HG03432 (cell line): ENCODE measurements around the gene PRXL2B.
A peak's percentile ranks its signal among the peaks of the same experiment; 100 is the strongest.
"Not testable (repeated sequence)": the region's sequence is repeated elsewhere in the genome, so short reads cannot be mapped to it uniquely, and the experiment has no call there.

Experiments
- ATAC-seq: cut with Tn5 transposase; IDR thresholded peaks from one replicate; pipeline ENCODE4 v1.9.1; 2021; ENCODE audit warnings: mild to moderate bottlenecking, moderate library complexity; ENCODE audit not compliant: unreplicated experiment

The PRXL2B gene

DNA sequence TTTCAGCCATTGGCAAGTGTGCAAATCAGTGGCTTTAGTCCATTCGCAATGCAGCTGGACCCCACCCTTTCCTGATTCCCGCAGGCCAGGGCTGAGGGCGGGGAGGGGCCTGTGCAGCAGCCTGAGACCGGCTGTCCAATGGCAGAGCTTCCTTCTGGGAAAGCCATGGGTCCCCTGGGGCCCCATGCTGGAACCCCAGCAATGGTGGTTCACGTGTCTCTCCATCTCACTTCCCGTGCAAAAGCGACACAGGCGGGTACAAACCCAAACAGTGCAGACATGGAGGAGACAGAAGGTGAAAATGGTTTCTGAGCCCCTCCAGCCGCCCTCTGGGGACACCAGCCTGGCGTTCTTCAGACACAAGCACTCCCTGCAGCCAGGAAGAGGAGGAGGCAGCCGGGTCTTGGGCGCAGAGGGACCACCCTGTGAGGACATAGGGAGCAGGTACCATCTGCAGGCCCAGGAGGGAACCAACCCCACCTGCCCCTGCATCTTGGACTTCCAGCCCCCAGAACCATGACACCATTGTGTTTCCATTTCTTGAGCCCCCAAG, 36.2 kb upstream of the PRXL2B start:
- ATAC-seq, result not testable (repeated sequence)

DNA sequence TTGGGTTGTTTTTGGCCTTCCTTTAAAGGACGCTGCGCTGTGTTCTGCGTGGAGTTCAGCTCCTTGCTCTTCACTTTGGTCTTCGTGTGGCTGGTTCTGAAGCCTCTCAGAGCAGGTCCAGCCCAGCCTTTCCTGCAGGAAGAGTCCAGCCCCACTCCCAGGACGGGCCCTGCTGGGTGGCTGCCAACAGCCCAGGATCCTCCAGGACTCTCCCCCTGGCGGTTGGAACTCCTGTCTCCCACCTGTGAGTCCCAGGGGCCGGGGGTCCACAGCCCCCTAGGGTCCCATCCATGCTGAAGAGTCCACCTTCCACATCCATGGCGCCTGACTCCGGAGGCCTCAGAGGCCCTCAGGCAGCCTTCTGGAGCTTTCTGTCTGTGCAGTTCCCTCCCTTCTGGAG, 35.0 kb upstream of the PRXL2B start:
- not testable (repeated sequence) for ATAC-seq

DNA sequence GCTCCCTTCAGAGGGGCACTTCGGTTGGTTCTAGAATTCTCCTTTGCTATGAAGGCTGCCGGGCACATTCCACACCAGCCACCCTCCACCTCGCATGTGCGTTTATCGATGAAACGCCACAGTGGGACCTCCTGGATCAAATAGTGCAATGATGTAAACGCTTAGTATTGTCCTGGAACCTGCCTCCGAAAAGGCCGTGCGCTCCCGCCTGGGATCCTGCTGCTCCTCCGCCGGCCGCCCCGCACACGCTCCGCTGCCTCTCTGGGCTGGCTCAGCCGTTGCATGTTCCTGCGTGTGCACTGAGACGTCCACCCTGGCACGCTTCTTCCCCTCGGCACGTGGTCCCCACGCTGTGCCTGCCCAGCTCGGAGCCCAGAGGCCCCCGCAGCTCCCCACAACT, 34.4 kb upstream of the PRXL2B start:
- no peak for ATAC-seq

DNA sequence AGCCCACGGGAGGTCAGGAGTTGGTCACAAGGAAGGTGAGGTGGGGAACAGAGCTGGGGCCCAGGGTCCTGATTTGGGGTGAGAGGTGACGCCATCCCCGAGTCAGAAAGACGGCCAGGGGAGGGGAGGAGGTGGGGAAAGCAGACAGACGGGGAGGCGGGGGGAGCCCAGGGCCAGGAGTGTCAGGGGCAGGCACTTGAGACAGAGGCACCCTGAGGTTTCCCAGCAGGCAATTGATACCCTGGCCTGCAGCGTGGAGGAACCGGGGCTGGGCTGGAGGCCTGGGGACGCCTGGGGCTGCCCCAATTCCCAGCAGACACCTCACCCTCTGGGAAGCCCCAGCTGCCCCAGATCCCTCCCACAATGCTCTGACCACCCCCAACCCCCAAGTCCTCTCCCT, 33.5 kb upstream of the PRXL2B start:
- not testable (repeated sequence) for ATAC-seq

DNA sequence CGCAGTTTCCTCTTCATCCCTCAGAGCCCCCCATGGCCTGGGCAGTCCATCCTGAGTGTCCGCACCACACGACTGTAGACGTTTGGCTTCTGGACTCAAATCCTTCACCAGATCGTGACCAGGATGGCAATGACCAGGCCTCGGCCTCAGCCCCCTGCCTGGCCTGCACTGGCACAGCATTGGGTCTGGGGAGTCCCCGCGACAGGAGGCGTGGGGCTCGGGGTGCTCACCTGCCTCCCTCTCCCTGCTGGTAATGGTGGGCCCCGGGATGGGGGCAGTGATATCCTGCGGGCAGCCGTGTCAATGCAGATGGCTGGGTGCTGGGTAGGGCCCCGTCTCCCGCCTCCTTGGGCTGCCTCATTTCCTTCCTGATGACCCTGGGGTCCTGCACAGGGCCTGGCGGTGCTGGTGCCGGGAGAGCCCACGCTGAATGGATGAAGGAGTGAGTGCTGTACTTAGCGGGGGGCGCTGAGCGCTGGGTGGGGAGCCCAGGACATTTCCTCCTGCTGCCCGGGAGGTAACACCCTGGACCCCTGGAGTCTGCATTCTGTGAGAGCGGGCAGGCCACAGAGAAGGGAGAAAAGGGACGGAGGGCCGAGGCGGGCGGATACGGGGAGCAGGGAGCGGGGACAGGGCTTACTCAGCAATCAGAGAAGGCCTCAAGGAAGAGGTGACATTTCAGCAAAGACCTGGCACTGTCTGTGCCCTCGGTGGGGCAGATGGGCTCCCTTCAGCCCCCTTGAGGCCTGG, 32.5 kb upstream of the PRXL2B start:
- no peak for ATAC-seq

DNA sequence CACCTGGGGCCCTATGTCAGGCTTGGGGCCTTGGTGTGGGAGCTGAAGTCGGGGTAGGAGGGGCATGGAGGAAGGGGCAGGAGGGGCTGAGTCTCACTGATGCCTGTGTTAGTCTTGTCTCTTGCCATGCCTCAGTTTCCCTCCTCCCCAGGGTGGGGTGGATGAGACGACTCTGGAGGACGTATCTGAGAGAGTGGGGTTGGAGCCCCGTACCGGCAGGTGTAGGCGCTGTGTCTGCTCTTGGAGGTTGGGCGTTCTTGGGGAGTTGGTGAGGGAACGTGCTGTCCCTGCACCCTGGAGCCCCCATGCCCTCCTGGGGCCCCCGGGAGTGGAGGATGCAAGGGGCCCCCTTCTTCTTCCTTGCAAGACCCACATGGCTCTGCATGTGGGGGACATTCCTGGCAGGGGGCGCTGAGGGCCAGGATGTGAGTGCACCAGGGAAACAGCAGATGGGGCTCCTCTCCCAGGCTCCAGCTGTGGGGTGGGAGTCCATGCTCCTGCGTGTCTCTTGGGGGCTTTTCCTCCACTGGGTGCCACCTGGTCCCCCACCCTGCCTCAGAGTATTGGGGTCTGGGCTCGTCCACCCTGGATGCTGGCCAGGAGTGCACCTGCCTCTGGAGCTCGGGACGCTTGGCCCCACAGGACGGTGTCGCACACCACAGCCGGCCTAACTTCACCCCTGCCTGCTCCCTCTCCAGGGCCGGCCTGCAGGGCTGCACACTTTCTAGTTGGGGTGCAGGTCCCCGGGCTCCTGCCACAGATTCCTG, 31.8 kb upstream of the PRXL2B start:
- ATAC-seq, result no peak

DNA sequence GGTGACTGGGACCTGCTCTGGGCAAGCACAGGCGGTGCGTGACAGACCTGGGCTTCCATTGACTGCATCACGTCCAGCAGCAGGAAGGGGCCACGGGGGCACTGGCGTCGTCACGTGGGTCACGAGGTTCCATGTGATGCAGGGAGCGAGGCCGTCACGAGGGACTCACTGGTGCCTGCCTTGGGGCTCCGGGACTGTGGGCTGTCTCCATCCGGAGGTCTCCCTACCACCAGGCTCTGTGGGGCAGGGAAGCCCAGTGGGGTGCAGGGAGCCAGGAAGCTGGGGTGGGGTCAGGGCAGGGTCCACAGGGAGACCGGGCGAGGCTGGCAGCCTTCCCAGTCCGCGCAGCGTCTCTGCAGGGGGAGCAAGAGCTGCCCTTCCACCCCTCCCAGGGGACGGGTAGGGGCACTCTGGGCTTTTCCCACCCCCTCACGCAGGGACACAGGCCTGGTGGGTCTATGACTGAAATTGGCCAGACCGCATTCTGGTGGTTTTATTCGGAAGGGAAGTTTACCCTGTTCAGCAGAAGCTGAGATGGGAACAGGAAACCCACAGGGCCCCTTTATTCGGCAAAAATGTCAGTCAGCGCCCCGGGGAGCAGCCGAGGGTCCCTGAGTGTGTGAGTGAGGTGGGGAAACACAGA, 30.8 kb upstream of the PRXL2B start:
- ATAC-seq, result peak; percentile 35

DNA sequence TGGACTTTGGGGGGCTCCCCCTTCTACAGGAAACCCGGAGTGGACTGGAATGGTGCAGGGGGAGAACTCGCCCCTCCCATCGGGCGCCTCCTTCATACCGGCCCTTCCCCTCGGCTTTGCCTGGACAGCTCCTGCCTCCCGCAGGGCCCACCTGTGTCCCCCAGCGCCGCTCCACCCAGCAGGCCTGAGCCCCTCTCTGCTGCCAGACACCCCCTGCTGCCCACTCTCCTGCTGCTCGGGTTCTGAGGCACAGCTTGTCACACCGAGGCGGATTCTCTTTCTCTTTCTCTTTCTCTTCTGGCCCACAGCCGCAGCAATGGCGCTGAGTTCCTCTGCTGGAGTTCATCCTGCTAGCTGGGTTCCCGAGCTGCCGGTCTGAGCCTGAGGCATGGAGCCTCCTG, 30.3 kb upstream of the PRXL2B start, which contains the start of gene TNFRSF14:
TSS of gene TNFRSF14 (plus strand) at position 95 of the 401 bp plus-strand sequence. CDS start at position 389, 294 bp downstream.
- ATAC-seq, result peak; percentile 26

DNA sequence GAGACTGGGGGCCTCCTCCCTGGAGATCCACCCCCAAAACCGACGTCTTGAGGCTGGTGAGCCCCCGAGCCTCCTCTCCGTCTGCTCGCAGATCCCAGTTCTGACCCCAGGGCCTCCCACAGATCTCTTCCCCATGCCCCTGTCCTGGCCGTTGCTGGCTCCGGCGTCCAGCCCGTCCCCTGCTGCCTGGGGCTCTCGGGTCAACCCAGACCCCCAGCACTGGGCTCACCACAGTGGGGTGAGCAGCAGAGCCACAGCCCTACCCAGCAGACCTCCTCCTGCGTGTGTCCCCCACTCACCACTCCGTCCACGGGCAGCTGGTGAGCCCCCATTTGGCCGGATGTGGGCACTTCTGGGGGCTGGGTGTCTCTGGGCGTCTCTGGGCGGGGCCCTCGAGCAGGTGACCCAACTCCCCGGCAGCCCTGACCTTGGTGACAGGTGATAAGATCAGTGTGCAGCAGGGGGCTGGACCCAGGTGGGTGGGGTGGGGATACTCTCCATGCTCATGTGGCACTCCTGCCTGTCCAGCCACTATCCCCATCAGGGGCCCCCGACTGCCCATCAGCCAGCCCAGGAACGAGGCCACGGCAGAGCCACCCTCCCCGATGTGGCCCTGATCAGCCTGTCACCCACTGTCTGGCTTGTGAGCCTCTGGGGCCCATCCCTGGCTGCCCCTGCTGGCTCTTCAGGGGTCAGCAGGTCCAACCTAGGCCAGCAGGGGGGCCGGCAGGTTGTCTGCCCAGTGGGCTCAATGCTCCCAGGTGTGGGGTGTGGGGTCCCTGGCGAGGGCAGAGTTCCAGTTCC, 29.7 kb upstream of the PRXL2B start:
- no peak for ATAC-seq

DNA sequence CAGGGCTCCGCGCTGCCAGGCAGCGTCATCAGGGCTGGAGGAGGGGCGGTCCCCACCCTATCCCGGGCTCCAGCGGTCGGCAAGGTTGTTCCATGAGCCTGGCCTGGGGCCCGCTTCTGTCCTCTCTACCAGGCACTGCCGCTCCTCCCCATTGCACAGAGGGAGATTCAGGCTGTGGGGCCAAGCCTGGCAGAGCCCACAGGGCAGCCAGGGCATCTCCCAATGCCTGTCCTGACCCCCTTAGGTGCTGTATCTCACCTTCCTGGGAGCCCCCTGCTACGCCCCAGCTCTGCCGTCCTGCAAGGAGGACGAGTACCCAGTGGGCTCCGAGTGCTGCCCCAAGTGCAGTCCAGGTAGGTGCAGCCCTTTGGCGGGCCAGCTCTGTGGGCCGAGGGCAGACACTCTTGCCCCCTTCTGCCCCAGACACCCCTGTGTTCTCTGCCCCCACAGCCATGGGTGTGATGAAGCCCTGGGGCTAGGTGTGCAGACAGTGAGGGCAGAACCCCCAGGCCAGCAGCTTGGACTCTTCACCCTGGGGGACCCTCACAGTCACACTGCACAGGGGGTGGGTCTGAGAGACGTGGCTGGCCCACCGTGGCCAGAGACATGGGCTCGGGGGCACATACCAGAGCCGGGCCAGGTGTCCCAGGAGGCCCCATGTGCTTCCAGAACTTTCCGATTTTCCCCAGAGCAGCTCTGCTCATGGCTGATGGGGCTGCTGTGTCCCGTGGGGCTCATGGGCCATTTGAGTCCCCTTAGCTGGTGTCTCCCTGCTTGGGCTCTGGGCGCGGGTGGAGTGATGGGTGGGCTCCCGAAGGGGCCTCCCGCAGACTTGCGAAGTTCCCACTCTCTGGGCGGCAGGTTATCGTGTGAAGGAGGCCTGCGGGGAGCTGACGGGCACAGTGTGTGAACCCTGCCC, 28.8 kb upstream of the PRXL2B start:
- no peak for ATAC-seq

DNA sequence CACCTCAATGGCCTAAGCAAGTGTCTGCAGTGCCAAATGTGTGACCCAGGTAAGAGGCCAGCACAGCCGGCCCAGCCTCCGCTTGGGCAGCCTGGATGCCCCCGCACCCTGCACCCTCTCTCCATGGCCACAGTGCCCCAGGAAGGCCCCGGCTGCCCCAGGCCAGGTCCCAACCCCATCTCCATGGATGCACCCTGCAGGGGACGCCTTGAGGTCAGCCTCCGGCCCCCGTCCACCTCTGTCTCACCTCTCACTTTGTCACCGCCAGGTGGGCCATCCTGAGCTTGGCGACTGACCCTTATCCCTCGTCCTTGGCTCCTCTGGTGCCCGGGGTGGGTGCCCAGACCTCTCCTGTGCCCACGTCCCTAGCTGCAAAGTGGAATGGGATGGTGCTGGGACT, 28.2 kb upstream of the PRXL2B start:
- no peak for ATAC-seq

DNA sequence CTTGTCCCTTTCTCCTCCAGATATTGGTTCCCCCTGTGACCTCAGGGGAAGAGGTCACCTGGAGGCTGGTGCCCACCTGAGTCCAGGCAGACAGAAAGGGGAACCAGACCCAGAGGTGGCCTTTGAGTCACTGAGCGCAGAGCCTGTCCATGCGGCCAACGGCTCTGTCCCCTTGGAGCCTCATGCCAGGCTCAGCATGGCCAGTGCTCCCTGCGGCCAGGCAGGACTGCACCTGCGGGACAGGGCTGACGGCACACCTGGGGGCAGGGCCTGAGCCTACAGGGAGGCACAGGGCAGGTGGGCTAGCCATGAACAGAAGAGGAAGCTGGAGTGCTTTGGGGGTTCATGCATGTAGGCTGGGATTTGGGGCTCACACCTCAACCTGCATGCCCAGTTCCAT, 27.7 kb upstream of the PRXL2B start:
- no peak for ATAC-seq

DNA sequence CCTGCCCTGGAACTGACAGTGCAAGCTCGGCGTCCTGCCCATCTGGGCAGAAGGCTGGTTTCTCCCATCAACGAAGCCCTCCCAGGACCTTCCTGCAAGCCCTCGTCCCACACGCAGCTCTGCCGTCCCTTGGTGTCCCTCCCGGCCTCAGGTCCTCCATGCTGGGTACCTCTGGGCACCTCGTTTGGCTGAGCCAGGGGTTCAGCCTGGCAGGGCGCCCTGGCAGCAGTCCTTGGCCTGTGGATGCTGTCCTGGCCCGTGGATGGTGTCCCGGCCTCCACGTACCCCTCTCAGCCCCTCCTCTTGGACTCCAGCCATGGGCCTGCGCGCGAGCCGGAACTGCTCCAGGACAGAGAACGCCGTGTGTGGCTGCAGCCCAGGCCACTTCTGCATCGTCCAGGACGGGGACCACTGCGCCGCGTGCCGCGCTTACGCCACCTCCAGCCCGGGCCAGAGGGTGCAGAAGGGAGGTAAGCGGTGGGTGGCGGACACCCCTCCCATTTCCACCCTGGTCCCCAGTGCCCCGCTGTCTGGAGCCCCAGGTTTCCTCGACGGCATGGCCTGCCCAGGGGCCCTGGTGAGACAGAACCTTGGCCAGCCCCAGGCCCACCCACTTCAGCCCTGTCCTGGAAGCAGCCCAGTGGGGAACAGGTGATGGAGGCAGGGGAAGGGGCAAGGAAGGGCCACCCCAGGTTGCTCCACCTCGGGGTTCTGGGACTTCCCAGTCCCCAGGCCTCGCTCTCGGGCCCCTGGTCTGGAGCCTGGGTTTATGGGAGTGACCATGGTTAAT, 26.9 kb upstream of the PRXL2B start:
- no peak for ATAC-seq

DNA sequence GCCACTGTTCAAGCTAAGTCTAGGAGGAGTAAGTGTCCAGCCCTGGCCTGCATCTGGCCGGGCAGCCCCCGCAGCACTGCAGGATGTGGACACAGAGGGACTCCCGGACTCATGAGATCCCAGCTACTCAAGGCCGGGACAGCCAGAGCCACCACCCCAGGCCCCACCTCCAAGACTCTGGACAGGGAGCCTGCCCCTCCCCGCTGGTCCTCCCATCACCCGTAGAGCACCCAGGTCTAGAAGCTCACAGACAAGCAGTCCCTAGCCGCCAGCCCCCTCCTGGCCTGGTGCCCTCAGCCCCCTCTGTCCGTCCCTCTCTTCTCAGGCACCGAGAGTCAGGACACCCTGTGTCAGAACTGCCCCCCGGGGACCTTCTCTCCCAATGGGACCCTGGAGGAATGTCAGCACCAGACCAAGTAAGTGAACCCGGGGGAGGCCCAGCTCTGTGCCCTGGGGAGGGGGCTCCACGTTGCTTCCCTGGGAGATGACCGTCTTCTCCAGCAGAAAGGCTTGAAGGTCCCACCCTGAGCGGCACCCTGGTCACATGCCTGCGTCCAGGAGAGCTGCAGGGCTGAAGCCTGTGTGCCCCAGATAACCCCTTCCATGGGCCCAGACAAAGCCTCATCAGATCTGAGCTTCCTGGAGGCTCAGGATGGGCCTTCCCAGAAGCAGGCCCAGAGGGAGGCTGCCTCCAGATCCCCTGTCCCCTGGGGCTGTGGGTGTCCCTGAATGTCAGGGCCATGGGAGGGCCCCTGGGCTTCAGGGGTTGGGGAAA, 26.1 kb upstream of the PRXL2B start:
- ATAC-seq, result no peak

DNA sequence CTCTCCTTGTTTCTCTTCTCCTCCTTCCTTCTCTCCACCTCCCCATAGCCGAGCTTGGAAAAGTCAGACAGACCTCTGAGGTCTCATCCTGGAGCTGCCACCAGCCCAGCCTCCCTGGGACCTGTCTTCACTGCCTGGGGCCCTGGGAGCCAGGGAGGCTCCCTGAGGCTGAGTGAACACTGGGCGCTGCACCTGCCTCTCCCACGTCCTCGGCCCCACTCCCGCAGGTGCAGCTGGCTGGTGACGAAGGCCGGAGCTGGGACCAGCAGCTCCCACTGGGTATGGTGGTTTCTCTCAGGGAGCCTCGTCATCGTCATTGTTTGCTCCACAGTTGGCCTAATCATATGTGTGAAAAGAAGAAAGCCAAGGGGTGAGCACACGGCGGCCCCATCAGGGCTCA, 25.1 kb upstream of the PRXL2B start:
- ATAC-seq, result no peak

DNA sequence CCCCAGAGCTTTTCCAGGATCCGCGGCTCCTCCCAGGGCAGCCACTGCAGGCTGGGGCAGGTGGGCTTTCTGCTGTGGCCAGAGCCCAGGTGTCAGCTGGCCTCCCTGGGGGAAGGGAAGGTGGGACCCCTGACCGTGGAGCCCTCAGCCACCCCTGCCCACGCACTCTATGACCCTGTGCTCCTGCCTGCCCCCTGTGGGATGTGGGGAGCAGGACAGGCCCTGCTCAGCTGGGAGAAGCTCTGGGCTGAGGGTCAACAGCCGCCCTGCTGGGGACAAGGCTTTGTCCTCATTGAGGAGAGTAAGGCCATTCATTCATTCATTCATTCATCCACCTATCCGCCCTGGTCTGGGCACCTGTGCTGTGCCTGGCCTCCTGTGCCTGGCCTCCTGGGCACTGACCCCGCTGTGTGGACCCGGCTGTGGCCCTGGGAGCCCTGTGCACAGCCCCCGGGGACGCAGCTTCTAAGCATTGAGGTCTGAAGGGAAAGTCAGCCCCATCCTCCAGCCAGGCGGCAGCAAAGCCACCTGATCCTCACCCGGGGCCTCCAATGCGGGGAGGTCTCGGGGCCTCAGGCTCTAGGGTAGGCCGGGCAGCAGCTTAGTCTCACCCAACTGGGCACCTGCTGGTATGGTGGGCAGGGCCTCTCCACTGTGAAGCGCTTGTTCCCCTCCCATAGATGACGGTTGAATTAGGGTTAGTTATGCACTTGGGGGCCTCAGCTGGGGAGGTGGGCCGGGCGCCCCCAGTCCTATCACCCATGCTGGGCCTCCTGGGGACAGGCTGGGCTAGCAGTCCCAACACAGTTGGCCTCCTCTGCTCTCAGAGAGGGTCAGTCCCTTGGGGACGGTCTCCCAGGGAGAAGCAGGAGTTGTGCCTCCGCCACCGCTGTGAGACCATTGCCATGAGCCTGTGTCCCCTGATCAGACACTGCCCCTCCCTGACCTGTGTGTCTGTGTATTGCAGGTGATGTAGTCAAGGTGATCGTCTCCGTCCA, 24.4 kb upstream of the PRXL2B start:
- no peak for ATAC-seq

DNA sequence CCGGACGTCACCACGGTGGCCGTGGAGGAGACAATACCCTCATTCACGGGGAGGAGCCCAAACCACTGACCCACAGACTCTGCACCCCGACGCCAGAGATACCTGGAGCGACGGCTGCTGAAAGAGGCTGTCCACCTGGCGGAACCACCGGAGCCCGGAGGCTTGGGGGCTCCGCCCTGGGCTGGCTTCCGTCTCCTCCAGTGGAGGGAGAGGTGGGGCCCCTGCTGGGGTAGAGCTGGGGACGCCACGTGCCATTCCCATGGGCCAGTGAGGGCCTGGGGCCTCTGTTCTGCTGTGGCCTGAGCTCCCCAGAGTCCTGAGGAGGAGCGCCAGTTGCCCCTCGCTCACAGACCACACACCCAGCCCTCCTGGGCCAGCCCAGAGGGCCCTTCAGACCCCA, 23.4 kb upstream of the PRXL2B start:
- no peak for ATAC-seq
